K562 (cell line): Measurements from ENCODE around the gene PPAN. TPM values are rescaled to one million over a fixed set of nuclear protein-coding genes. Genes with fewer than 3 reads are reported as not detected.

Experiments used
- CXXC5 ChIP-seq: fragments of 250-450 bp; sonication (Bioruptor Pico); IDR thresholded peaks from 2 replicates; pipeline ENCODE4 v1.8.0; 2022; ENCODE audit warnings: inconsistent platforms, mild to moderate bottlenecking, moderate library complexity
- HDAC1 ChIP-seq, 2 experiments: fragments of 450-650 bp; IDR thresholded peaks; 2 replicates each; pipeline ENCODE4 v1.6.1; 2016 to 2017; ENCODE audit warnings: inconsistent platforms in 1 of 2, mild to moderate bottlenecking in 1 of 2, moderate library complexity in 1 of 2
- L3MBTL2 ChIP-seq: fragments of 450-650 bp; IDR thresholded peaks from 2 replicates; pipeline ENCODE4 v1.6.1; 2016; ENCODE audit warnings: mild to moderate bottlenecking, moderate library complexity
- MXI1 ChIP-seq: IDR thresholded peaks from 2 replicates; pipeline ENCODE4 v1.6.1; 2011; ENCODE audit warnings: low read depth, mild to moderate bottlenecking, improper control_type of control experiment, low read length
- NEUROD1 ChIP-seq: fragments of 150-350 bp; IDR thresholded peaks from 2 replicates; pipeline ENCODE4 v1.6.1; 2014; ENCODE audit warnings: borderline replicate concordance, low read length, low read depth; ENCODE audit not compliant: partially characterized antibody
- NONO ChIP-seq, 2 experiments: fragments of 200-400 bp in 1 of 2; fragments of 450-650 bp in 1 of 2; formaldehyde crosslinking in 1 of 2; IDR thresholded peaks; 2 replicates each; pipeline ENCODE4 v1.6.1; 2017; ENCODE audit warnings: low read depth in 2 of 2, mild to moderate bottlenecking in 2 of 2, moderate library complexity in 2 of 2, low read length in 1 of 2
- POLR2B ChIP-seq: fragments of 450-650 bp; IDR thresholded peaks from 2 replicates; pipeline ENCODE4 v1.6.1; 2018; ENCODE audit warnings: low read depth; ENCODE audit not compliant: partially characterized antibody
- RBBP5 ChIP-seq: fragments of 200-600 bp; sonication (generic); IDR thresholded peaks from 2 replicates; pipeline ENCODE4 v1.6.1; 2012; ENCODE audit warnings: borderline replicate concordance, mild to moderate bottlenecking, low read length, control low read depth, inconsistent platforms; ENCODE audit not compliant: insufficient read depth, poor library complexity, severe bottlenecking
- U2AF2 ChIP-seq: fragments of 200-400 bp; formaldehyde crosslinking; optimal IDR thresholded peaks from 2 replicates; pipeline ENCODE3; 2017; ENCODE audit warnings: low read depth, mild to moderate bottlenecking, low read length
- YY1 ChIP-seq, 3 experiments: IDR thresholded peaks; 2 replicates each; pipeline ENCODE4 v1.6.1; 2011; ENCODE audit warnings: low read length in 2 of 3, mild to moderate bottlenecking in 2 of 3, moderate library complexity in 2 of 3, borderline replicate concordance in 1 of 3, control low read depth in 1 of 3, low read depth in 1 of 3; ENCODE audit not compliant: insufficient read depth in 3 of 3, insufficient replicate concordance in 2 of 3, control insufficient read depth in 1 of 3, insufficient read length in 1 of 3; ENCODE audit errors: extremely low read depth in 1 of 3
- polyA plus RNA-seq, 8 experiments: library from polyadenylated mRNA; depleted of rRNA in 4 of 8; stranded (reverse) in 5 of 8; unstranded in 3 of 8; fragments of >200 nt; fragmentation: Nextera tagmentation in 2 of 8; fragmentation: Illumina TruSeq in 1 of 8; extraction: Ambion mirVana in 2 of 8; extraction: Trizol in 1 of 8; gene quantifications; 2 replicates each; pipeline versions ENCODE4 v1.2.1 to v1.2.3, GENCODE V29; 2011 to 2014; ENCODE audit warnings: inconsistent platforms in 1 of 8, missing spikeins in 1 of 8
- total RNA-seq, 7 experiments: library from RNA; depleted of rRNA in 6 of 7; stranded (reverse); fragments of >200 nt in 6 of 7; fragmentation: Illumina TruSeq in 2 of 7; extraction: Trizol in 2 of 7; gene quantifications; 2 replicates each; pipeline versions ENCODE4 v1.2.1 to v1.2.3, GENCODE V29; 2011 to 2021; ENCODE audit warnings: low replicate concordance in 1 of 7
- TF ChIP-seq, protein P1 (sequence below), 2 experiments: fragments of 200-800 bp in 1 of 2; sonication (Bioruptor generic) in 1 of 2; sonication (generic) in 1 of 2; formaldehyde crosslinking in 1 of 2; IDR thresholded peaks in 1 of 2; conservative IDR thresholded peaks in 1 of 2; 2 replicates each; pipeline versions ENCODE4 v1.5.0 to v1.6.1; 2016 to 2020; ENCODE audit warnings: missing compliant biosample characterization in 1 of 2, missing genetic modification characterization in 1 of 2, missing genetic modification reagents in 1 of 2
- TF ChIP-seq, protein P2 (sequence below): fragments of 200-600 bp; sonication (generic); IDR thresholded peaks from one replicate; pipeline ENCODE4 v1.6.1; 2012; ENCODE audit warnings: mild to moderate bottlenecking, low read depth, low read length, inconsistent platforms

The PPAN gene
- total and polyA plus RNA-seq, 9 of the 15 experiments (the other 6 are each of a cell fraction or from before 2014, with no cell fraction given), result 2.2 to 129 (median 59.1) TPM

DNA sequence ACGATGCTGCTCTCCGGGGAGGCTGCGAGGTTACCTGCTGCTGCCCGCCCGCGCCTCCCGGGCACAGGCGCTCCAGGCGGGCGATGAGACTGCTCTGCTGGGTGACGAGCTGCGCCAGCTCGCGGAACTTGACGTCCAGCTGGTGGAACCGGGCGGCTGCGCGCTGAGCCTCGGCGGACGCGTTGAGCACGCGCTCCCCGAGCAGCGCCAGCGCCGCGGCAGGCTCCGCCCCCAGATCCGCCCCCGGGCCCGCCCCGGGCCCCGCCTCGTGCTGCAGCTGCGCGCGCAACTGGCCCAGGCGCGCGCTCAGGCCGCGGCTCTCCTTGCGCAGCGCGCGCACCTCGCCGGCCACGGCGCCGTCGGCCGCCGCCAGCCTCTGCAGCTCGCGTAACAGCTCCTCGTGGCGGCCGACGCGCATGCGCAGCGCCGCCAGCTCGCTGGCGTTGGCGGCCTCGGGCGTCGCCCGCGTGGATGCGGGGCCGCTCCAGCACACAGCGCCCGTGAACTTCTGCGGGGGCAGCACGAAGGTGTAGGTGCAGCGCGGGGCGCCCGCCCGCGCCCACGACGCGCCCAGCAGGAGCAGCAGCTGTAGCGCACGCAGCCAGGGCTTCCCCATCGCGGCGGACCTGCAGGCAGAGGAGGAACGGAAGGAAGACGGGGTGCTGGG is 10.1 kb upstream of the PPAN start (continued):
- TF ChIP-seq, protein P1, sequence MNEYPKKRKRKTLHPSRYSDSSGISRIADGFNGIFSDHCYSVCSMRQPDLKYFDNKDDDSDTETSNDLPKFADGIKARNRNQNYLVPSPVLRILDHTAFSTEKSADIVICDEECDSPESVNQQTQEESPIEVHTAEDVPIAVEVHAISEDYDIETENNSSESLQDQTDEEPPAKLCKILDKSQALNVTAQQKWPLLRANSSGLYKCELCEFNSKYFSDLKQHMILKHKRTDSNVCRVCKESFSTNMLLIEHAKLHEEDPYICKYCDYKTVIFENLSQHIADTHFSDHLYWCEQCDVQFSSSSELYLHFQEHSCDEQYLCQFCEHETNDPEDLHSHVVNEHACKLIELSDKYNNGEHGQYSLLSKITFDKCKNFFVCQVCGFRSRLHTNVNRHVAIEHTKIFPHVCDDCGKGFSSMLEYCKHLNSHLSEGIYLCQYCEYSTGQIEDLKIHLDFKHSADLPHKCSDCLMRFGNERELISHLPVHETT (CRISPR knock-in tag; conservative IDR thresholded peaks at IDR 0.05 in 1 of 2, IDR thresholded peaks at IDR 0.05 in 1 of 2), result peak in 1 of 2 experiments; percentile 57; a peak in 2 of 4 replicates
- peak; percentile 12 for TF ChIP-seq NEUROD1
- TF ChIP-seq, protein P2, sequence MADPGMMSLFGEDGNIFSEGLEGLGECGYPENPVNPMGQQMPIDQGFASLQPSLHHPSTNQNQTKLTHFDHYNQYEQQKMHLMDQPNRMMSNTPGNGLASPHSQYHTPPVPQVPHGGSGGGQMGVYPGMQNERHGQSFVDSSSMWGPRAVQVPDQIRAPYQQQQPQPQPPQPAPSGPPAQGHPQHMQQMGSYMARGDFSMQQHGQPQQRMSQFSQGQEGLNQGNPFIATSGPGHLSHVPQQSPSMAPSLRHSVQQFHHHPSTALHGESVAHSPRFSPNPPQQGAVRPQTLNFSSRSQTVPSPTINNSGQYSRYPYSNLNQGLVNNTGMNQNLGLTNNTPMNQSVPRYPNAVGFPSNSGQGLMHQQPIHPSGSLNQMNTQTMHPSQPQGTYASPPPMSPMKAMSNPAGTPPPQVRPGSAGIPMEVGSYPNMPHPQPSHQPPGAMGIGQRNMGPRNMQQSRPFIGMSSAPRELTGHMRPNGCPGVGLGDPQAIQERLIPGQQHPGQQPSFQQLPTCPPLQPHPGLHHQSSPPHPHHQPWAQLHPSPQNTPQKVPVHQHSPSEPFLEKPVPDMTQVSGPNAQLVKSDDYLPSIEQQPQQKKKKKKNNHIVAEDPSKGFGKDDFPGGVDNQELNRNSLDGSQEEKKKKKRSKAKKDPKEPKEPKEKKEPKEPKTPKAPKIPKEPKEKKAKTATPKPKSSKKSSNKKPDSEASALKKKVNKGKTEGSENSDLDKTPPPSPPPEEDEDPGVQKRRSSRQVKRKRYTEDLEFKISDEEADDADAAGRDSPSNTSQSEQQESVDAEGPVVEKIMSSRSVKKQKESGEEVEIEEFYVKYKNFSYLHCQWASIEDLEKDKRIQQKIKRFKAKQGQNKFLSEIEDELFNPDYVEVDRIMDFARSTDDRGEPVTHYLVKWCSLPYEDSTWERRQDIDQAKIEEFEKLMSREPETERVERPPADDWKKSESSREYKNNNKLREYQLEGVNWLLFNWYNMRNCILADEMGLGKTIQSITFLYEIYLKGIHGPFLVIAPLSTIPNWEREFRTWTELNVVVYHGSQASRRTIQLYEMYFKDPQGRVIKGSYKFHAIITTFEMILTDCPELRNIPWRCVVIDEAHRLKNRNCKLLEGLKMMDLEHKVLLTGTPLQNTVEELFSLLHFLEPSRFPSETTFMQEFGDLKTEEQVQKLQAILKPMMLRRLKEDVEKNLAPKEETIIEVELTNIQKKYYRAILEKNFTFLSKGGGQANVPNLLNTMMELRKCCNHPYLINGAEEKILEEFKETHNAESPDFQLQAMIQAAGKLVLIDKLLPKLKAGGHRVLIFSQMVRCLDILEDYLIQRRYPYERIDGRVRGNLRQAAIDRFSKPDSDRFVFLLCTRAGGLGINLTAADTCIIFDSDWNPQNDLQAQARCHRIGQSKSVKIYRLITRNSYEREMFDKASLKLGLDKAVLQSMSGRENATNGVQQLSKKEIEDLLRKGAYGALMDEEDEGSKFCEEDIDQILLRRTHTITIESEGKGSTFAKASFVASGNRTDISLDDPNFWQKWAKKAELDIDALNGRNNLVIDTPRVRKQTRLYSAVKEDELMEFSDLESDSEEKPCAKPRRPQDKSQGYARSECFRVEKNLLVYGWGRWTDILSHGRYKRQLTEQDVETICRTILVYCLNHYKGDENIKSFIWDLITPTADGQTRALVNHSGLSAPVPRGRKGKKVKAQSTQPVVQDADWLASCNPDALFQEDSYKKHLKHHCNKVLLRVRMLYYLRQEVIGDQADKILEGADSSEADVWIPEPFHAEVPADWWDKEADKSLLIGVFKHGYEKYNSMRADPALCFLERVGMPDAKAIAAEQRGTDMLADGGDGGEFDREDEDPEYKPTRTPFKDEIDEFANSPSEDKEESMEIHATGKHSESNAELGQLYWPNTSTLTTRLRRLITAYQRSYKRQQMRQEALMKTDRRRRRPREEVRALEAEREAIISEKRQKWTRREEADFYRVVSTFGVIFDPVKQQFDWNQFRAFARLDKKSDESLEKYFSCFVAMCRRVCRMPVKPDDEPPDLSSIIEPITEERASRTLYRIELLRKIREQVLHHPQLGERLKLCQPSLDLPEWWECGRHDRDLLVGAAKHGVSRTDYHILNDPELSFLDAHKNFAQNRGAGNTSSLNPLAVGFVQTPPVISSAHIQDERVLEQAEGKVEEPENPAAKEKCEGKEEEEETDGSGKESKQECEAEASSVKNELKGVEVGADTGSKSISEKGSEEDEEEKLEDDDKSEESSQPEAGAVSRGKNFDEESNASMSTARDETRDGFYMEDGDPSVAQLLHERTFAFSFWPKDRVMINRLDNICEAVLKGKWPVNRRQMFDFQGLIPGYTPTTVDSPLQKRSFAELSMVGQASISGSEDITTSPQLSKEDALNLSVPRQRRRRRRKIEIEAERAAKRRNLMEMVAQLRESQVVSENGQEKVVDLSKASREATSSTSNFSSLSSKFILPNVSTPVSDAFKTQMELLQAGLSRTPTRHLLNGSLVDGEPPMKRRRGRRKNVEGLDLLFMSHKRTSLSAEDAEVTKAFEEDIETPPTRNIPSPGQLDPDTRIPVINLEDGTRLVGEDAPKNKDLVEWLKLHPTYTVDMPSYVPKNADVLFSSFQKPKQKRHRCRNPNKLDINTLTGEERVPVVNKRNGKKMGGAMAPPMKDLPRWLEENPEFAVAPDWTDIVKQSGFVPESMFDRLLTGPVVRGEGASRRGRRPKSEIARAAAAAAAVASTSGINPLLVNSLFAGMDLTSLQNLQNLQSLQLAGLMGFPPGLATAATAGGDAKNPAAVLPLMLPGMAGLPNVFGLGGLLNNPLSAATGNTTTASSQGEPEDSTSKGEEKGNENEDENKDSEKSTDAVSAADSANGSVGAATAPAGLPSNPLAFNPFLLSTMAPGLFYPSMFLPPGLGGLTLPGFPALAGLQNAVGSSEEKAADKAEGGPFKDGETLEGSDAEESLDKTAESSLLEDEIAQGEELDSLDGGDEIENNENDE, result no peak
- TF ChIP-seq L3MBTL2, result peak; percentile 100
- peak in 1 of 2 experiments; percentile 91; a peak in 2 of 4 replicates for TF ChIP-seq NONO (IDR thresholded peaks at IDR 0.05; ENCODE audit: low read depth in 2 of 2, low read length in 1 of 2)
- TF ChIP-seq CXXC5 (CRISPR knock-in tag), result peak; percentile 96
- TF ChIP-seq MXI1, result 0 out of 2 replicates have a peak, but pooled peaks have one; percentile 6
- TF ChIP-seq U2AF2, result no peak
- TF ChIP-seq HDAC1 (IDR thresholded peaks at IDR 0.05), result 0 out of 4 replicates have a peak, but pooled peaks of 1 of the 2 experiments have one; percentile 16
- peak; percentile 35 for TF ChIP-seq POLR2B
- no peak for TF ChIP-seq YY1 (IDR thresholded peaks at IDR 0.05; ENCODE audit: borderline replicate concordance in 1 of 3, control insufficient read depth in 1 of 3, extremely low read depth in 1 of 3, insufficient read depth in 3 of 3, insufficient read length in 1 of 3, insufficient replicate concordance in 2 of 3, low read depth in 1 of 3, low read length in 2 of 3)
- peak; percentile 53 for TF ChIP-seq RBBP5
